MM.1S (cell line): Measurements from ENCODE around the gene CIAO2B.

ENCODE experiments used
- EZH2 ChIP-seq: fragments of 300-600 bp; sonication (generic); optimal IDR thresholded peaks from 2 replicates; pipeline ENCODE3; 2017; ENCODE audit warnings: low read depth, mild to moderate bottlenecking, antibody characterized with exemption, low read length, mixed read lengths
- EZH2phosphoT487 ChIP-seq: fragments of 300-600 bp; sonication (generic); IDR thresholded peaks from 2 replicates; pipeline ENCODE4 v1.6.1; 2018; ENCODE audit warnings: antibody characterized with exemption, low read length
- TF ChIP-seq, protein P1 (sequence below): fragments of 300-600 bp; sonication (generic); IDR thresholded peaks from 2 replicates; pipeline ENCODE4 v1.5.1; 2016; ENCODE audit warnings: antibody characterized with exemption, low read length, mixed read lengths

DNA sequence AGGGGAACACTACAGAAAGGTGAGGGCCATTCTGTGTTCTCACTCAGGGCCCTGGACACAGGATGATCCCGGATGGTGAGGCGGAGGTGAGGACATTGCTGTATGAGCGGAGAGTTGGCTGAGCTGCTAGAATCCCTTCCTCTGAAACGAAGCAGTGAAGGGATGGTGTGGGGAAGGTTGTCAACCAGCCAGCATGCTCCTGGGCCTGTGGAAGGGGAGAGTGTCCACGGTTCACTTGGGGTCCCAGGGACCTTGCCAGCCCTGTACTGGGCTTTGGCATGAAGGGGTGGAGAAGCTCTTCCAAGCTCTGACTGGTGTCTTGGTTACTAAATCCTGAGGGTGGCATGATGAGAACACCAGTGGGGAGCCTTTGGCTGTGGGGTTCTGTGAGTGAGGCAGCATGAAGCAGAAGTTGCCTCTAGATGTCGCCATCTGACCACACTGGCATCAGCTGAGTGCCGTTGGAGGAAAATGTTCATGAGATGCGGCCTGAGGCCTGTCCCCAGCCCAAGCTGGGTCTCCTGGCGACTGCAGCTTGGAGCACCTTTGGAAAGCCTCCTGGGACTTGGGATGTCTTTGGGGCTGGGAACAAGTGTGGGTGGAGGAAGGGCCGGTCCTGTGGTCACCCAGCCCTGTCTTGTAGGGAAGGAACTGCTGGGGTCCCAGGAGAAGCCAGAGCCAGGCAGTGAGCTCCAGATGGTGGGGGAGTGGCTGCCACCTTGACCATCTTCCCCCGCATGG lies 39.1 kb downstream of the CIAO2B start:
- TF ChIP-seq, protein P1, sequence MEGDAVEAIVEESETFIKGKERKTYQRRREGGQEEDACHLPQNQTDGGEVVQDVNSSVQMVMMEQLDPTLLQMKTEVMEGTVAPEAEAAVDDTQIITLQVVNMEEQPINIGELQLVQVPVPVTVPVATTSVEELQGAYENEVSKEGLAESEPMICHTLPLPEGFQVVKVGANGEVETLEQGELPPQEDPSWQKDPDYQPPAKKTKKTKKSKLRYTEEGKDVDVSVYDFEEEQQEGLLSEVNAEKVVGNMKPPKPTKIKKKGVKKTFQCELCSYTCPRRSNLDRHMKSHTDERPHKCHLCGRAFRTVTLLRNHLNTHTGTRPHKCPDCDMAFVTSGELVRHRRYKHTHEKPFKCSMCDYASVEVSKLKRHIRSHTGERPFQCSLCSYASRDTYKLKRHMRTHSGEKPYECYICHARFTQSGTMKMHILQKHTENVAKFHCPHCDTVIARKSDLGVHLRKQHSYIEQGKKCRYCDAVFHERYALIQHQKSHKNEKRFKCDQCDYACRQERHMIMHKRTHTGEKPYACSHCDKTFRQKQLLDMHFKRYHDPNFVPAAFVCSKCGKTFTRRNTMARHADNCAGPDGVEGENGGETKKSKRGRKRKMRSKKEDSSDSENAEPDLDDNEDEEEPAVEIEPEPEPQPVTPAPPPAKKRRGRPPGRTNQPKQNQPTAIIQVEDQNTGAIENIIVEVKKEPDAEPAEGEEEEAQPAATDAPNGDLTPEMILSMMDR: peak; percentile 91
- TF ChIP-seq EZH2phosphoT487: no peak
- no peak for TF ChIP-seq EZH2
